HEK293T (cell line): ENCODE measurements around the gene CNRIP1.

Source experiments
- BHLHE40 ChIP-seq: fragments of 450-650 bp; IDR thresholded peaks from 2 replicates; pipeline ENCODE4 v1.6.1; 2016; ENCODE audit warnings: mild to moderate bottlenecking, moderate library complexity, borderline replicate concordance
- FOXA1 ChIP-seq: fragments of 450-650 bp; IDR thresholded peaks from 2 replicates; pipeline ENCODE4 v1.6.1; 2016; ENCODE audit warnings: mild to moderate bottlenecking
- L3MBTL2 ChIP-seq: fragments of 450-650 bp; conservative IDR thresholded peaks from 2 replicates; pipeline ENCODE4 v1.6.1; 2016; ENCODE audit warnings: mild to moderate bottlenecking

GRCh38 chr2:68250652-68251186, 69.0 kb downstream of the CNRIP1 start:
- TF ChIP-seq L3MBTL2 (no peak), FOXA1 (no peak), BHLHE40 (no peak)
